ENCODE data around the gene UNC5A.

Gene UNC5A

DNA sequence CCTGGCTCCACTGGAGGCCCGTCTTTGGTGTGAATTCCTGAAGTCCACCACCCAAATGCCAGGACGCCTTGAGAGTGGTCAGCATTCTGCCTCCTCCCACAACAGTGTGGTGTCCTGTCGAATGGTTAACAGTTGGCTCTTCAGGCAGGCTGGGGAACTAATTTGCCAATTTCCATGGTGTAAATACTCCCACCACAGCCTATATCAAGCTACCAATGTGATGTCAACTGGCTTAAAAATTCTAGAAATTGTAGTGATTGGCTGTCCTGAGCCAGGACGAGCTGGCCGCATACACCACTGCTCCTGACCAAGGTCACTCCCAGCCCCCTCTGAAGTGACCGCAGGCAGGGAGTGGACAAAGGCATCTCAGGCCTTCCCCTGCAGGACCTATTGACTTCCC lies 11.1 kb downstream of the UNC5A start:
- no peak for DNase-seq (ENCODE audit: low read depth)

DNA sequence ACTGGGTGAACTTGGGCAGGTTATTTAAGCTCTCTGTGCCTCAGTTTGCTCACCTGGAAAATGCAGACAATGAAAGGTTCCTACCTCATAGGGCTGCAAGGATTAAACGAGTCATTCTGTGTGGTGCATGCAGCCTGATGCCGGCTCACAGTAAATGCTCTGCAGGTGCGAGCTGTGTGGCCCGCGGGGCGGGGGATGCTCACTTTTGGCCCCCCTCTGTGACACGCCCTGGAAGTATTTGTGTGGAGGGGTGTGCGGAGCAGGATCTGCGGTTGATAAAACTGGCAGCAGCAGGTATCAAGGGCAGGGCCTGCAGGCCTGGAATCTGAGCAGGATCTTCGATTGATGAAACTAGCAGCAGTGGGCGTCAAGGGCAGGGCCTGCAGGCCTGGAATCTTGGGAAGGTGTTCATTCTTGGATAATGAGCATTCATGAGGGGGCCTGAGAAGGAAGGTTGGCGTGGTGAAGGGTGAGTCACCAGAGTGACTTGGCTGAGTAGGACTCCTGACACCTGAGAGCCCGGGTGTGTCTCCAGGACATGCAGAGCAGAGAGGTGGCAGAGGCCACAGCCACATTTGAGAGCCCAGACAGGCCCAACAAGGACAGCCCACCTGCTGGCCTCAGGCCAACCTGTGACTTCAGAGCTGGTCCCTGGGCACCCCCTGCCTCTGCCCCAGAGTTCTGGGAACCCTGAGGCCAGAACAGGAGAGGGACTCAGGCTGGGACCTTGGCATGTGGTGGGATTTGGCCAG lies 11.9 kb downstream of the UNC5A start:
- no peak for DNase-seq (ENCODE audit: low read depth)

DNA sequence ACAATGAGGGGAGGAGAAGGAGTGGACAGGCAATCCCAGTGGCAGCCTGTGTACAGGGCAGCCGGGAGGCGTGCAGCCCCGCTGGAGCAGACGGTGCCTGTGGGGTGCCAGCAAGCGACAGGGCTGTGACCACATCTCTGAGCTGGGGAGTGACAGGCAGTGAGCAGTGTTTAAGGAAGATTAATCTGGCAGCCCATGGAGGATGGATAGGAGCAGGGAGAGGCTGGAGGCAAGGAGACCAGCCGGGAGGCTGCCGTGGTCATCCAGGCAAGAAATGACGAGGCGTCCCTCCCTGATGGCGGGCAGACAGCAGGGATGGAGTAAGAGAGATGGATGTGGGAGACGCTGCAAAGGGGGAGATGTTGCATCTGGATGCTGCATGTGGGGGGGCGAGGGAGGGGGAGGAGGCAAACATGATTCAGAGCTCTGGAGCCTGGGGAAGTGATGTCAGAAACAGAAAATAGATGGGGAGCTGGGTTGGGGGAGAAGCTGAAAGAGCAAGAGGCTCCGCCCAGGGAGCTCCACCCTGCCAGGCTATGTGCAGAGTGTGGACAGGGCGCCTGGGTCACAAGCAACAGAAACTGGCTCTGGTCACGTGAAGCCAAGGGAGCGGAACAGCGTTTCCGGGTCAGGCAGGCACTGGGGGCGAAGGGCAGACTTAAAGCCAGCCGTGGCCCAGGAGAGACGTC lies 12.6 kb downstream of the UNC5A start:
- DNase-seq (ENCODE audit: low read depth) = no peak

DNA sequence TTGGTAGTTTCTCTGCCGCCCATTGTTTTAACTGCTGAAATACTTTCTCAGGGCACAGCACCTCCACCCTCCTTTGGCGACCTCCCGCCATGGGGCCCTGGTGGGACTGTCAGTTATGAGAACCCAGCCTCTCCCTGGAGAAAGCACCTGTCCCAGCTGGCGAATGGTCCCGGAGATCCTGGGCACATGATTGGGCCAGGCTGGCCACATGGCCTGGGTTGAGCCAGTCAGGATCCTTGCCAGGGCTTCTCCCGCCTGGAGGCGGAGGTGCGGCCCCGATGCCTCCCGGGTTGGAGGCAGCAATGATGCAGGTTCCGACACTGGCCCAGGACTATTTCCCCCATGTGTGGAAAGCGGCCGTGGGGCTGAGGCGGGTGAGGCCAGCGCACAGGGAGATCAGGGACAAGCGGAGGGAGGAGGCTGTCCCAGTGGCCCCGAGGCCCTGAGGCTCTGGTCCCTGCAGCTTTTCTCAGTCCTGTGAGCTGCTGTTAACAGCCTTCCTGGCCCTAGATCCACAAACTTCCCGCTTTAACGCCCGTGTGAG lies 13.6 kb downstream of the UNC5A start:
- no peak for DNase-seq (ENCODE audit: low read depth)

DNA sequence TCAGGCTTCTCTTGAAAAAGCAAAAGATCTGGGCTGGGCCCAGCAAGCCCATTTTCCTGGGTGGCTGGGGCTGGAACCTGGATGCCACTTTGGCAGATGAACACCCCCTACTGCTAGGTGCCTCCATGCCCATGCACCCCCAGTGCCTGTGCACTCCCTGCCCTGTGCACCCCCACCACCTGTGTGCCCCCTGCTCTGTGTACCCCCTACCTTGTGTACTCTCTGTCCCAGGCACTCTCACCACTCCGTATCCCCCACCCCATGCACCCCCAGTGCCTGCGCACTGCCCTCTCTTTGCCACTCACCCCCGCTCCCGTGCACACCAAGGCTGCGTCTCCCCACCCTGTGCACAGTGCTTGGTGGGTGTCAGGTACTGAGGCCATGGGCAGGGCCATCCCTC lies 14.2 kb downstream of the UNC5A start:
- no peak for DNase-seq (ENCODE audit: low read depth)

DNA sequence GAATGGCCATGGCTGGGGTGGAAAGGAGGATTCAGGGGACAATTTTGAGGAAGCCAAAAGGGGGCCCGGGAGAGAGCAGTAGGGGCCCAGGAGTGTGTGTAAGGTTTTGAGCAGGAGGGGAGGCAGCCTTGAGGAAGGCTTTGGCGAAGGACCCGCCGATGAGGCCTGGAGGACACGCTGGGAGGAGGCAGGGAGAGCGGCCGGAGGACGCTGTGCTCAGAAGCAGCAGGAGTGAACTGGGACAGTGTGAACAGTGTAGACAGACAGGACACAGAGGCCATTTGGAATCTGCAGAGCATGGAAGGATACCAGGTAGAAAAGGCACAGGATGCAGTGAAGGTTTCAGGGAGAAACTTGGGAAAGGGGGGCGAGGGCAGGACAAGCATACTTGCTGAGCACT lies 14.9 kb downstream of the UNC5A start:
- DNase-seq (ENCODE audit: low read depth) = no peak

DNA sequence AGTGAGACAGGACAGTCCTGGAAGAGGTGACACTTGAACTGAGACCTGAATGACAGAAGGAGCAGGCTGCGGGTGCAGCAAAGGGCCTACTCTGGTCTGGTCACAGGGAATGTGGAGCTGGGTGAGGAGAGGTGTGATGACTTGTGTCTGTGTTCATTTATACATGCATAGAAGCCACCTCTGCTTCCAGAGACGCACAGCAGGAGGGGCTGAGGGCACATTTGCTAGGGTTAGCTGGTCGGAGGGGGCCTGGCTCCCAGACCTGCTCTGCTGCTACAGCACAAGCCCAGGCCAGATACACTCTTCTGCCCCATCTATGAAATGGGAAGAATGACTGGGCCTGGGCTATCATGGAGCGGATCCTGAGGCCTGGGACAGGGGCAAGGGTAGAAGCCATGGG lies 15.6 kb downstream of the UNC5A start:
- no peak for DNase-seq (ENCODE audit: low read depth)

DNA sequence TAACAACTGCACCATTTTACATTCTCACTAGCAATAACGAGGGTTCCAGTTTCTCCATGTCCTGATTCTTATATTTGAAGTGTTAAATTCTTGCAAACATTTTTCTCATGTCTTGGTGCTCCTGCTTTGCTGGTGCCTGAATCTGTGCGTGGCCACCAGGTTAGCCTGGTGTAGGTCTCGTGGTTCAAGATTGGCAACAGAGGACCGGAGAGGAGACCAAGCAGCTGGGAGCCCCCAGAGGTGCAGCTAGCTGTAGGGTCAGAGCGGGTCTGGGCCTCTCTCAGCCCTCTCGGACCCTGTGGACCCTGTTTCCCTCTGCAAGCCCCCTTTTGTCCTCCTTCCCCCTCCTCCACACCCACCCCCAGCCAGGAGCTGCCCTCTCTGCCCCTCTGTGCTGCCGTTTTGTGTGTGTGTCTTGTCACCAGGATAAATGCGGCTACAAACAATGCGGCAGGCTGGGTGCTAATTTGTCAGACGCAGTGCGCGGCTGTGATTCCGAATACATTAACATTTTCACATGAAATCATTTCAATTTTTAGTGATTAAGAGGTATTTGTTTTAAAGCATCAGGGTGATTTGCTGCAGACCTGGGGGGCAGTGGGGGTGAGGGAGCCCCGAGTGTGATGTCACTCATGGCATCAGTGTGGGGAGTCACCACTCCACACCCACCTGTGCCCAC lies 17.5 kb downstream of the UNC5A start:
- no peak for DNase-seq (ENCODE audit: low read depth)

DNA sequence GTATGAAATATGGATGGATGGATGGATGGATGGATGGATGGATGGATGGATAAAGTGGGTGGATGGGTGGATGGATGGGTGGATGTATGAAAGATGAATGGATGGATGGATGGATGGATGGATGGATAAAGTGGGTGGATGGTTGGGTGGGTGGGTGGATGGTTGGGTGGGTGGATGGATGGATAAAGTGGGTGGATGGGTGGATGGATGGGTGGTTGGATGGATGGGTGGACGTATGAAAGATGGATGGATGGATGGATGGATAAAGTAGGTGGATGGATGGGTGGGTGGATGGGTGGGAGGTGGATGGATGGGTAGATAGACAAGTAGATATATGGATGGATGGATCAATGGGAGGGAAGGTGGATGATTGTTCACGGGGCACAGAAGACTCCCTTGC lies 19.0 kb downstream of the UNC5A start:
- DNase-seq (ENCODE audit: low read depth) = no peak

DNA sequence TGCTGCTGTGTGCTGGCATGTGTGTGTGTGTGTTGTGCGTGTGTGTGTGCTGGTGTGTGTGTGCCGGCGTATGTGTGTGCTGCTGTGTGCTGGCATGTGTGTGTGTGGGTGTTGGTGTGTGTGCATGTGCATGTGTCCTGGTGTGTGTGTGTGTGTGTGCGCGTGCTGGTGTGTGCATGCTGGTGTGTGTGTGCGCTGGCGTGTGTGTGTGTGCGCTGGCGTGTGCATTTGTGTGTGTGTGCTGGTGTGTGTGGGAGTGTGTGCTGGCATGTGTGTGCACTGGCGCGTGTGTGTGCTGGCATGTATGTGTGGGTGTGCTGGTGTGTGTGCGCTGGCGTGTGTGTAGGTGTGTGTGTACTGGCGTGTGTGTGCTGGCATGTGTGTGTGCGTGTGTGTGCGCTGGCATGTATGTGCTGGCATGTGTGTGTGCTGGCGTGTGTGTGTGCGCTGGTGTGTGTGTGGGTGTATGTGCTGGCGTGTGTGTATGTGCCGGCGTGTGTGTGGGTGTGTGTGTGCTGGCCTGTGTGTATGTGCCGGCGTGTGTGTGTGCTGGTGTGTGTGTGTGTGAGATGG lies 20.1 kb downstream of the UNC5A start:
- no peak for DNase-seq (ENCODE audit: low read depth)

DNA sequence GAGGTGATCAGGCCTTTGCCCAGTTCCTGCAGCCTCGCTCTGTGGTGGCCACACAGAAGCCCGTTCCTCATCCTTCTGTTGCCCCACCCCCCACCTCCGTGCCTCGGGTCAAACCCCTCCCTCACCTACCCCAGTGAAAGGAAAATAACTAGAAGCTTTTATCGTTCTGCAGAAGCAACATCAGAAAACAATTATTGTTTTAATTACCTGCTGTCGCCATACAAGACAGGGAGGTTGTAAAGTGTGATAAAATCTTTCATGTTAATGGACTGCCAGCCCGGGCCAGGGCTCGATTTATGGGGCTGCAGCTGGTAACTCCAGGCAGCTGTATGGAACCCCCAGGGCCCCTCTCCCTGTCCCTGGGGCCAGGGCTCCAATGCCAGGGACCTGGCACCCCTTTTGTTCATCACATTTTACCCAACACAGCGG lies 20.6 kb downstream of the UNC5A start:
- no peak for DNase-seq (ENCODE audit: low read depth)

DNA sequence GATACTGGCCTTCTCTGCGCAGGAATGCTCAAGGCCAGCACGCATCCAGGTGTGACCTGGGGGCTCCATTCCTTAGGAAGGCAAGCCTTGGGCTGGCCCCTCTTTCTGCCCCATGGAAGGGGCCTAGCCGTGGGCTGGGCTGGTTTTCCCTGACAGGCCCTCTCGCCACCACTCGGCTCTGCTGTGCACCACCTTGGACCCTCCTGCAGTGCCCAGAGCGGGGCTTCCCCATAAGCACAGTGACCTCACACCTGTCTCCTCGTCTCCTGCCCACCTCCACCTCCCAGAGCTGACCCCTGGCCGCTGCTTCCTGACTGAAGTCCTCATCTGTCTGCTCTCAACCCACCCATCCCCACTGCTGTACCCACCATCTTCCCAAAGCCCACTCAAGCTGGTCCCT lies 21.1 kb downstream of the UNC5A start:
- no peak for DNase-seq (ENCODE audit: low read depth)

DNA sequence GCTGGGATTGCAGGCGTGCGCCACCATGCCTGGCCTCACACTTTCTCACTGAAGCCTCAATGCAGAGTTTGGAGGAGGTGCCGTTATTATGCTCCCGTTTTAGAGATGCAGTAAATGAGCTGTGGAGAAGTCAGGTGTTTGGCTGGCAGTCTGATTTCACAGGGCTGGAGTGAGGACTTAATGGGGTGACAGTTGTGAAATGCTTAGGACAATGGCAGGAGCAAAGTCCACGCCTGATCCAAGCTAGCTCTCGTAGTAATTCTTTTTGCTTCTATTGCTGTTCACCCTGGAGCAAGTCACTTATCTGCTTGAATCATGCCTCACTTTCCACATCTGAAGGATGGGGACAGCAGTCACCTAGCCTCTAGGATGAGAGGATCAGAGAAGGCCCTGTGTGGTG lies 21.8 kb downstream of the UNC5A start:
- no peak for DNase-seq (ENCODE audit: low read depth)

DNA sequence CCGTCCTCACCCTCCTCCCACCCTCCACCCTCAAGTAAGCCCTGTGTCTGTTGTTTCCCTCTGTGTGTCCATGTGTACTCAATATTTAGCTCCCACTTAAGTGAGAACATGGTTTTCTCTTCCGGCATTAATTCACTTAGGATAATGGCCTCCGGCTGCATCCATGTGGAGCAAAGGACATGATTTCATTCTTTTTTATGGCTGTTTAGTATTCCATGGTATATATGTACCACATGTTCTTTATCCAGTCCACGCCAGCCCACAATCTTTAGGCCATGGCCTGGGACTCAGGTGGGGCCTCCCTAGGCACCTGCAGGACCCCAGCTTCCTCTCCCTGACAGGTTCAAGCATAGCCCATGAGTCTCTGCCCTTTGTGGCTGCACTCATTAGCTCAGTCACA lies 22.9 kb downstream of the UNC5A start:
- DNase-seq (ENCODE audit: low read depth) = no peak

DNA sequence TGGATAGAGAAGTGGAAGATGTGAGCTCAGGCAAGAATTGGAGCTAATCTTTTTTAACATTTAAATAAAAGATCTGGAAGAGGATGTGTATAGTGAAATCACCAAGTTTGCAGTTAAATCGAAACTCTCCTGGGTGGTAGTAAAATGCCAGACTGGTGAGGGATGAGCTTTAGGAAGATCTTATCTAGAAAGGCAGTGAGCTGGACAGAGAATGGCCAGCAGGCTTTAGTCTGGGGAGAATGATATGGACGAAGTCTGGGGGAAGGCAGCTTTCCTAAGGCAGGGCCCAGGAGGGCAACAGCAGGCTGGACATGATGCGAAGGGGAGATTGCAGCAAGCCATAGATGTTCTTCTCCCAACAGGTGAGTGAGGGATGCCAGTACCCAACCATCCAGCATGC lies 25.6 kb downstream of the UNC5A start:
- no peak for DNase-seq (ENCODE audit: low read depth)

DNA sequence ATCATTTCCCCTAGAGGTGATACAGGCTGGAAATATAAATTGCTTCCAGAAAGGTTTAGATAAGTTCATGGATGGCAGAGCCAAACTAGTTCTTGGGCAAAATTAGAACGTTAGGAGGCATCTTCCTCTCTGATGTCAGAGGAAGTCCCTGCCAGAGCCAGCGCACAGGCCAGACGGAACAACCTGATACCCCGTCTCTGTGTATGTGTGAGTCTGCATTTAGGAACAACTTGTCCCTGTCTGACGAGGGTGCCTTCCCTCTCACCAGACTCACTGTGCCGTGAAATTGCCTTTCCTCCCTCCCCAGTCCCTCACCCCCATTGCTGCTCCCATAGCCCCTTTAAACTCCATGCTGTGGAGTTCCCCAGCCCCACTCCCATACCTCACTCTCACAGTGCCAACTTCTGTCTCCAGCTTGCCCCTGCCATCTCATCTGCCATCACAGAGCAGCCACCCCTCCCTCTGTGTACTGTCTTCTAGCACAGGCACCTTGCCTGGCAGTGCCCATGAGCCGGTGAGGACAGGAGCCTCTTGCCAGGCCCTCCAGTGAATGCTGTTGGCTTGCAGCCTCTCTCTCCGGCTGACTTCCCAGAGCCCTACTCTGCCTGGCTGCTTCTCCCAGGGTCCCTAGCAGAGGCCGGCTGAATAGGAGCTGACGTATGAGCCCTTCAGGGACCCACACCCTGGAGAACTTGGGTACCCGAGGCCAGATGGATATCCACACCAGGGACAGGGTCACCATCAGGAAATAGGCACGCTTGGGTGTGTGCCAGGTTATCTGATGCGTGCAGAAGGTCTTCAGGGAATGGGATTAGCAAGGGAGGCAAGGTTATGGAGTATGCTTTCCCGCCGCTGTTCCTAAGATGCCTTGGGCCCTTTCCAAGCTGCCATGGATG lies 26.7 kb downstream of the UNC5A start:
- DNase-seq (ENCODE audit: low read depth) = no peak

DNA sequence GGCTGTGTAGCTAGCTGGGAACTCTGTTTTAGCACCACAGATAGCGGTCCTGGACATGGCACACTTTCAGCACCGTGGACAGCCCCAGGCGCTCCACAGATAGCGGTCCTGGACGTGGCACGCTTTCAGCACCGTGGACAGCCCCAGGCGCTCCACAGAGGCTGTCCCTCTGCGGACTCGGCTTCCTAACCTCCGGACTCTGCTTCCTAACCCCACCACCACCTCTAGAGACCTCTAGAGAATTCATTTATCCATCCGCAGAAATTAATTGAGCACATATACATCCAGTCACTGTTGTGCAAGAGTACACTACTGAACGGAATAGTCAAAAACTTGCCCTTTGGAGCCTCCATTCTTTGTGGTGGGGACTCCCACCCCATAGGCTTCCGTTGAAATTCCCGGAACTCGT lies 27.4 kb downstream of the UNC5A start:
- peak; percentile 36 for DNase-seq (ENCODE audit: low read depth)

DNA sequence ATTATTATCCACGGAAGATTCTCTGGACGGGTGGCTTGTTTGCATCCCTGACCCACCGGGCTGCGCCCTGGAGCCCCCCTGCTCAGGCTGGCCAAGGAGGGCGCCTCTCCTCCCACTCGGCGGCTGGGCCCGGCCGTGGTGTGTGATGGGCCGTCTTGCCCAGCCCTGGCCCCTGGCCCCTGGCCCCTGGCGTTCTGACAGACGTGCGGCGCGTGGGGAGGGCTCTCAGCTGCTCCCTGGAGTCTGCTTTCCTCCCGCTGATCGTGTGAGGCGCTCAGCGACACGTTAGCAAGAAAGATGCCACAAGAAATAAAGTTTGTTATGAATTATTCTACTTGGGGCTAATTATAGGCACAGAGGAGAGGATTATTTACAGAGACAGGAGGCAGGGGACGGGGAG lies 33.3 kb downstream of the UNC5A start:
- DNase-seq (ENCODE audit: low read depth) = no peak

DNA sequence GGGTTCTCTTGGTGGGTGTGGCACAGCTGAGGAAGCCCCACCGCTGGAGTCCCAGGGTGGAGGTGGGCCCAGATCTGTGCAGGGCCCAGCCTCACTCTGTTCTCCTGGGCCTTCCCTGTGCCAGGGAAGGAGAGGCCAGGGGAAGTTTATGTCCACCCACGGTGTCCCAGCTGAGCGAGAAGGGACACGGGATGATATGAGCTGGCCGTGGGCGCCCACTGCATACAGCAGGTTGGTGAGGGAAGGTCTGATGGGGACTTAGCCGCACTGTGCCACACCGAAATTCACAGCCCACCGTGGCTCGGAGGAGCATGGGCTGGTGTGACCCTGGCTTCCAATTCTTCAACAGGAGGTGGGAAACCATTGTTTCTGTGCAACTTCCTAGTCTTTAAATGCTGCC lies 33.9 kb downstream of the UNC5A start:
- DNase-seq (ENCODE audit: low read depth) = no peak

DNA sequence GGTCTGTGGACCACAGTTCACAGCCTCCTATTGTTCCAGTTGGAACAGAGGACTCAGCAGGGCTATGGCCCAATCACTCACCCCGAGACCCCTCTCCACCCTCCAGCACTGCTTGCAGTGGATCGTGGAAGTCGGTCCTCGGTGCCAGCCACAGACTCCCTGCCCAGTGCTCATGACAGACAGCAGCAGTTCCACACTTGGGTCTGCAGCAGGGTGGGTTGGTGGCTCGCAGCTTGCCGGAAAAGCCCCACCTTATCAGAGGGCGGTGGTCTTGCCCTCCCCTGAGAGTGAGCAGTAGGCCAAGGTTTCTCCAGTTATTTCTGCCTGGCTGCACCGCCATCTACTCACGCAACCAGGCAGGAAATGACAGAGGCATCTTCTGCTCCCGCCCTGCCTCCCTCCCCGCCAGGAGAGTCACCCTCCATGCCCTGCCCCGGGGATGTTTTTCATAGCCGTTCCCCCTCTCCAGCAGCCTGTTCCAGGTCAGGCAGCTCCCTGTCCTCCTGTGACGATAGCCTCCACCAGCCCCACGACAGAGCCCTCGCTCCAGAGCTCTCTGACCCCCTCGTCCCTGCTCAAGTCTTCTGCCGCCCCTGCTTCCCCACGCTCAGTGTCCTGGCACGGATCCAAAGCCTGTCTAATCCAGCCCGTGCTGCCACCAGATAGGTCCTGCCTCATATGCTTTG lies 34.5 kb downstream of the UNC5A start:
- DNase-seq (ENCODE audit: low read depth) = no peak

DNA sequence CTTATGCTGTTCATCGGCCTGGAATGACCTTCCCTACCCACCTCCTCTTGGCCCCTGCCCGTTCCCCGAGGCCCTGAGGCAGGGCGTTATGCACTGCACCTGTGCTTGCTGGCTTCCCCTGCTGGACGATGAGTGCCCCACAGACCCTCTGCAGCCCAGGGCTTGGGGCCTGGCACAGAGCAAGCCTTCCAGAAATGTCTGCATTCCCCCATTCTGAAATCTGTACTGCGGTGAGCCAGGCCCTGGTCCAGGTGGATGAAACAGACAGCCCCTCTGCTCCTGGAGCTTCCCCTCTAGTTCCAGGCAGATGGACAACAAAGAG lies 35.0 kb downstream of the UNC5A start:
- DNase-seq (ENCODE audit: low read depth) = no peak

Data from non-pigmented ciliary epithelial cell (primary cell).